DND-41 (cell line): ENCODE measurements around the gene RAD51B.

Source experiments
- EZH2 ChIP-seq: IDR thresholded peaks from 3 replicates; pipeline ENCODE4 v1.6.1; 2012; ENCODE audit warnings: borderline replicate concordance, low read depth, mild to moderate bottlenecking, moderate library complexity, low read length, inconsistent platforms; ENCODE audit not compliant: severe bottlenecking
- TF ChIP-seq, protein P1 (sequence below): IDR thresholded peaks from 2 replicates; pipeline ENCODE4 v1.5.1; 2012; ENCODE audit warnings: borderline replicate concordance, low read length, moderate library complexity, mild to moderate bottlenecking; ENCODE audit not compliant: poor library complexity, severe bottlenecking; ENCODE audit errors: extremely low read depth

DNA sequence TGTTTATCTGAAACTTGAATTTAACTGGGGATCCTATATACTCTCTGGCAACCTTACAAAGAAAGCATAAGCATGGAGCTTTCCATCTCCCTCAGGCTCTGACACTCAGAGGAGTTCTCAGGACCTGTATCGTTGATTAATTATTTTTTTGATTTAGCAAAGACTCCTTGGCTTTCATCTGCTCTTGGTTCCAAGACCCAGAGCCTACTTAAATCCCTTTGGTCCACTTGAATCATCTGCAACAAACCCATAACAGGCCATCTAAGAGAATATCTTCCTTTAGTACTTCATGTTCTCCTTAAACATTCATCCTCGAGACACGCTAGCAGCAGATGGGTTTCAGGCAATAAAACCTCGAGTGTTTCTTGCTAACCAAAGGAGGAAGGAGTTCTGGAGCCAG, 887.9 kb downstream of the RAD51B start:
- TF ChIP-seq, protein P1, sequence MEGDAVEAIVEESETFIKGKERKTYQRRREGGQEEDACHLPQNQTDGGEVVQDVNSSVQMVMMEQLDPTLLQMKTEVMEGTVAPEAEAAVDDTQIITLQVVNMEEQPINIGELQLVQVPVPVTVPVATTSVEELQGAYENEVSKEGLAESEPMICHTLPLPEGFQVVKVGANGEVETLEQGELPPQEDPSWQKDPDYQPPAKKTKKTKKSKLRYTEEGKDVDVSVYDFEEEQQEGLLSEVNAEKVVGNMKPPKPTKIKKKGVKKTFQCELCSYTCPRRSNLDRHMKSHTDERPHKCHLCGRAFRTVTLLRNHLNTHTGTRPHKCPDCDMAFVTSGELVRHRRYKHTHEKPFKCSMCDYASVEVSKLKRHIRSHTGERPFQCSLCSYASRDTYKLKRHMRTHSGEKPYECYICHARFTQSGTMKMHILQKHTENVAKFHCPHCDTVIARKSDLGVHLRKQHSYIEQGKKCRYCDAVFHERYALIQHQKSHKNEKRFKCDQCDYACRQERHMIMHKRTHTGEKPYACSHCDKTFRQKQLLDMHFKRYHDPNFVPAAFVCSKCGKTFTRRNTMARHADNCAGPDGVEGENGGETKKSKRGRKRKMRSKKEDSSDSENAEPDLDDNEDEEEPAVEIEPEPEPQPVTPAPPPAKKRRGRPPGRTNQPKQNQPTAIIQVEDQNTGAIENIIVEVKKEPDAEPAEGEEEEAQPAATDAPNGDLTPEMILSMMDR: no peak
- TF ChIP-seq EZH2: no peak
